Breast epithelium (tissue), 4 donors: Measurements from ENCODE around the gene PUM1. TPM values are rescaled to one million over a fixed set of nuclear protein-coding genes. Genes with fewer than 3 reads are reported as not detected.

Experiments used
- DNase-seq, 2 donors: peaks; one replicate each; pipeline ENCODE4 v3.0.0-alpha.2; 2019; ENCODE audit warnings: low spot score in 2 of 2
- H3K27ac ChIP-seq, 2 donors: fragments of 200-600 bp; sonication (generic) in 1 of 2; one replicate each; pipeline ENCODE4 v1.5.1; 2016 to 2019; ENCODE audit warnings: mild to moderate bottlenecking in 1 of 2
- H3K27me3 ChIP-seq, 2 donors: fragments of 200-600 bp; sonication (generic) in 1 of 2; one replicate each; pipeline versions ENCODE4 v1.5.1 to v1.6.0; 2017 to 2019; ENCODE audit warnings: control low read depth in 1 of 2, mild to moderate bottlenecking in 1 of 2
- H3K36me3 ChIP-seq: fragments of 200-600 bp; one replicate; pipeline ENCODE4 v1.5.1; 2019
- H3K4me1 ChIP-seq, 2 donors: fragments of 200-600 bp; sonication (generic); one replicate each; pipeline ENCODE4 v1.5.1; 2016 to 2019; ENCODE audit warnings: control low read depth in 1 of 2
- H3K4me3 ChIP-seq, 3 donors: fragments of 200-600 bp; sonication (generic); 1 replicate in 2 of 3; 2 replicates in 1 of 3; pipeline ENCODE4 v1.5.1; 2016 to 2019; ENCODE audit warnings: mild to moderate bottlenecking in 3 of 3, moderate library complexity in 2 of 3
- H3K9me3 ChIP-seq, 2 donors: fragments of 200-600 bp; sonication (generic) in 1 of 2; one replicate each; pipeline ENCODE4 v1.5.1; 2016 to 2019; ENCODE audit warnings: control low read depth in 1 of 2
- CTCF ChIP-seq, 3 donors: fragments of 450-650 bp; IDR thresholded peaks; one replicate each; pipeline ENCODE4 v1.5.1; 2016 to 2017; ENCODE audit warnings: antibody characterized with exemption in 3 of 3, mild to moderate bottlenecking in 3 of 3, moderate library complexity in 3 of 3
- POLR2A ChIP-seq: fragments of 450-650 bp; IDR thresholded peaks from one replicate; pipeline ENCODE4 v1.6.1; 2016; ENCODE audit warnings: antibody characterized with exemption, mild to moderate bottlenecking, moderate library complexity
- POLR2AphosphoS5 ChIP-seq, 3 donors: sonication (generic); formaldehyde crosslinking; IDR thresholded peaks; one replicate each; pipeline ENCODE4 v1.6.1; 2017; ENCODE audit warnings: antibody characterized with exemption in 3 of 3
- intact Hi-C: fragments of 100-400 bp; cut with DNase I; formaldehyde crosslinking; loops from one replicate; pipeline ENCODE4 v1.15.1; 2023; ENCODE audit warnings: low total_unique reads
- total RNA-seq, 3 donors: library from RNA; depleted of rRNA; stranded (reverse); fragments of >200 nt; gene quantifications; one replicate each; pipeline ENCODE4 v1.1.0, GENCODE V29; 2016

Gene PUM1
- total RNA-seq, 3 donors from 2014 or later = 93.8 to 149 (median 116) TPM

GRCh38 chr1:30896905-30897304, 168.6 kb downstream of the PUM1 start:
- H3K27ac ChIP-seq = no peak overlapping the region
- TF ChIP-seq POLR2A (no peak), CTCF (IDR thresholded peaks at IDR 0.05) (no peak), POLR2AphosphoS5 (IDR thresholded peaks at IDR 0.05) (no peak)
- no peak for DNase-seq
- H3K36me3 ChIP-seq = no peaks in the 10 kb centered on the region
- H3K4me1 ChIP-seq = peaks cover 4% of the 10 kb centered on the region in 2 donors
- intact Hi-C loops = no loop called here
- H3K27me3 ChIP-seq = no peaks in the 10 kb centered on the region
- no peak overlapping the region for H3K4me3 ChIP-seq
- H3K9me3 ChIP-seq = no peaks in the 10 kb centered on the region

GRCh38 chr1:30895944-30896660, 169.4 kb downstream of the PUM1 start:
- Histone ChIP-seq H3K36me3 (no peaks in the 10 kb centered on the region), H3K4me1 (peaks cover 0 to 2% of the 10 kb centered on the region in 2 donors), H3K27ac (peak overlapping the region in 1 of 2 donors; percentile 9), H3K4me3 (no peak overlapping the region), H3K27me3 (no peaks in the 10 kb centered on the region), H3K9me3 (no peaks in the 10 kb centered on the region)
- TF ChIP-seq POLR2A (no peak), CTCF (IDR thresholded peaks at IDR 0.05) (no peak), POLR2AphosphoS5 (IDR thresholded peaks at IDR 0.05) (no peak)
- DNase-seq = no peak
- intact Hi-C loops = no loop called here

GRCh38 chr1:30895382-30895943, 170.1 kb downstream of the PUM1 start:
- H3K27ac ChIP-seq = peak overlapping the region in 1 of 2 donors; percentile 9

GRCh38 chr1:30894508-30894973, 171.0 kb downstream of the PUM1 start:
- H3K4me1 ChIP-seq = no peaks in the 10 kb centered on the region

More at GRCh38 chr1:30895382-30895943, 170.1 kb downstream of the PUM1 start:
- intact Hi-C loops = no loop called here
- no peaks in the 10 kb centered on the region for H3K27me3 ChIP-seq
- TF ChIP-seq POLR2A (no peak), CTCF (IDR thresholded peaks at IDR 0.05) (no peak), POLR2AphosphoS5 (IDR thresholded peaks at IDR 0.05) (no peak)
- no peaks in the 10 kb centered on the region for H3K9me3 ChIP-seq
- no peaks in the 10 kb centered on the region for H3K4me1 ChIP-seq
- DNase-seq = no peak
- H3K36me3 ChIP-seq = no peaks in the 10 kb centered on the region
- H3K4me3 ChIP-seq = no peak overlapping the region

More at GRCh38 chr1:30894508-30894973, 171.0 kb downstream of the PUM1 start:
- Histone ChIP-seq H3K27me3 (no peaks in the 10 kb centered on the region), H3K4me3 (no peak overlapping the region), H3K27ac (no peak overlapping the region), H3K9me3 (no peaks in the 10 kb centered on the region), H3K36me3 (no peaks in the 10 kb centered on the region)
- TF ChIP-seq POLR2A = no peak
- no peak for TF ChIP-seq POLR2AphosphoS5 (IDR thresholded peaks at IDR 0.05)
- TF ChIP-seq CTCF (IDR thresholded peaks at IDR 0.05) = no peak
- DNase-seq = no peak
- intact Hi-C loops = no loop called here
